Measurements from ENCODE around the gene KIF21A.
"Not testable (repeated sequence)": the region's sequence is repeated elsewhere in the genome, so short reads cannot be mapped to it uniquely, and the experiment has no call there.

GRCh38 chr12:39475136-39475535 is 32.2 kb upstream of the KIF21A start:
- TF ChIP-seq CTCF (conservative IDR thresholded peaks at IDR 0.05; ENCODE audit: low read depth, low read length); EZH2 (IDR thresholded peaks at IDR 0.05; ENCODE audit: borderline replicate concordance, low read depth, low read length, poor library complexity, severe bottlenecking): not testable (repeated sequence)
